DLD1 (cell line): ENCODE data around the gene PHF23.

ENCODE experiments used
- in situ Hi-C: cut with HindIII; loops from 2 replicates; pipeline ENCODE4 v1.10.0; 2017; ENCODE audit warnings: low sequenced_read_pairs

PHF23 gene

DNA sequence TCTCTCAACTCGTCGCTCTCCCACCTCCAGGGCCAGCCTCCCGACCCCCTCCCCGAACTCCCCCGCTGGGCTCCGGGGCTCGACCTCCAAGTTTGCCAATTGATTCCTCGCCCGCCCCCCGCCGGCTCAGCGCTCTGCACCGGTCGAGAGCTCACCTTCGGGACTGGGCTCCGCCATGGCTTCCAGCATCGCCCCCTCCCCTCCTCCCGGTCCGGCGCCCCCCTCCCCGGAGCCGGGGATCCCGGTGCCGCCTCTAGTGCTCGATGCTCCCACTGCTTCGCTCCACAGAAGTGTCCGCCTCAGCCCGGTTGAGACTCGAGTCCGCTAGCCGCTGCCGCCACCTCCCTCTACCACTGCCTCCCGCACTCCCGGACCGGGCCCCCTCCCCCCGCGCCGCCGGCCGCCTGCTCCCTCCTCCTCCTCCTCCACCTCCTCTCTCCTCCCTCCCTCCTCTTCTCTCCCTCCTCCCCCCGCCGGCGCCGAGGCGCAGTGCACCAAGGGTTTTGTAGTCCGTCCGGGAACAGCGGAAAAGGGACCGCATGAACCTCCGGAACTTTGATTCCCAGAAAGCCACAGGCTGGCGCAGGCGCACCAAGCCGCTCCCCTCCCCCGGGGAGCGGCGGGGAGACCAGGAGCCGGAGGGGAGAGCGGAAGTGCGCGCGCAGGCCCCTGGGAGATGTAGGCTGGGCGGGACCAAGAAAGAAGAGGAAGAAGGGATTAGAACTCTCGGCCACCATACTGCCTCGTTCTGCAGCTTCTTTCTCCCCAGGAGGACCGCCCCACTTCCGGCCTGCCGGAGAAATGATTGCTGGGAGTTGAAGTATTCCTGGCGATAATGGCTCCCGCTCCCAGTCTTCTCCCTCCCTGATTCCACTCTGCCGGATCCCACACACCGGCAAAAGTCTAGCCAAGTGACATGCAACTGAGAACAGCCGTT is at the start of gene PHF23:
Gene PHF23, minus strand, starts transcription at position 367 of the 937 bp plus-strand sequence. Its CDS starts 178 bp downstream, at position 189.
- in situ Hi-C loops: no loop called here

DNA sequence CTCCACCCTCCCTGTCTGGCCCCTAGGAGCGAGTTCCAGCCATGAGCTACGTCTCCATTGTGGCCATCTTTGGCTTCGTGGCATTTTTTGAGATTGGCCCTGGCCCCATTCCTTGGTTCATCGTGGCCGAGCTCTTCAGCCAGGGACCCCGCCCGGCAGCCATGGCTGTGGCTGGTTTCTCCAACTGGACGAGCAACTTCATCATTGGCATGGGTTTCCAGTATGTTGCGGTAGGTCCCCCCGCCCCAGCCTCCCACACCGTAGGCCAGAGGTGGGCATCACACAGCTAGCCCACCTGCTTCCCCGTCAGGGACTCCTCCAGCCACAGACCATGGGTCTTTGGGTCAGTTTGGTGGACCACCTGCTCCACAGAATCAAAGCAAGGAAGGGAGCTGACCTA is 46.4 kb upstream of the PHF23 start:
- in situ Hi-C loops: no loop called here

DNA sequence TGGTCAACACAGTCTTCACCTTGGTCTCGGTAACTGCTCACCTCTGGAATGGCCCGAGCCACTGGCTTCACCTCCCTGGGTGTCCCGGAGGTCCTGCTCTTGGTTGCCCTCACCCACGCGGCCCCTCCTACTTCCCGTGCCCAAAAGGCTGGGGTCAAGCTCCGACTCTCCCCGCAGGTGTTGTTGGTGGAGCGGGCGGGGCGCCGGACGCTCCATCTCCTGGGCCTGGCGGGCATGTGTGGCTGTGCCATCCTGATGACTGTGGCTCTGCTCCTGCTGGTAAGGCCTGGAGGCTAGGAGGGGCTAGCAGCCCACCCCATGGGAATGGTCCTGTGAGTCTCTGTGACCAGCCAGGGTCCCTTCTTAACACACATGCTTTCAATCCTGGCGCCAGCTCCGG is 45.7 kb upstream of the PHF23 start:
- in situ Hi-C loops: no loop called here

DNA sequence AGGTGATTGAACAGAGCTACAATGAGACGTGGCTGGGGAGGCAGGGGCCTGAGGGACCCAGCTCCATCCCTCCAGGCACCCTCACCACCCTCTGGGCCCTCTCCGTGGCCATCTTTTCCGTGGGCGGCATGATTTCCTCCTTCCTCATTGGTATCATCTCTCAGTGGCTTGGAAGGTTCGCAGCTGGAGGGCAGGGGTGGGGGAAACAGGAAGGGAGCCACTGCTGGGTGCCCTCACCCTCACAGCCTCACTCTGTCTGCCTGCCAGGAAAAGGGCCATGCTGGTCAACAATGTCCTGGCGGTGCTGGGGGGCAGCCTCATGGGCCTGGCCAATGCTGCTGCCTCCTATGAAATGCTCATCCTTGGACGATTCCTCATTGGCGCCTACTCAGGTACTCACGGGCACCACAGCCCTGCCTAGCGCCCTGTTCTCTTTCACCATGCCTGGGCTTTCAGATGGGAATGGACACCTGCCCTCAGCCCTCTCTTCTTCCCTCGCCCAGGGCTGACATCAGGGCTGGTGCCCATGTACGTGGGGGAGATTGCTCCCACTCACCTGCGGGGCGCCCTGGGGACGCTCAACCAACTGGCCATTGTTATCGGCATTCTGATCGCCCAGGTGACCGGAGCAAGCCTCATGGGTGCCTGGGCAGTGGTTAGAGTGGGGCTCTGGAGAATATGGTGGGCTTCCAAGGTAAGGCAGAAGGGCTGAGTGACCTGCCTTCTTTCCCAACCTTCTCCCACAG is 44.4 kb upstream of the PHF23 start:
- in situ Hi-C loops: no loop called here

DNA sequence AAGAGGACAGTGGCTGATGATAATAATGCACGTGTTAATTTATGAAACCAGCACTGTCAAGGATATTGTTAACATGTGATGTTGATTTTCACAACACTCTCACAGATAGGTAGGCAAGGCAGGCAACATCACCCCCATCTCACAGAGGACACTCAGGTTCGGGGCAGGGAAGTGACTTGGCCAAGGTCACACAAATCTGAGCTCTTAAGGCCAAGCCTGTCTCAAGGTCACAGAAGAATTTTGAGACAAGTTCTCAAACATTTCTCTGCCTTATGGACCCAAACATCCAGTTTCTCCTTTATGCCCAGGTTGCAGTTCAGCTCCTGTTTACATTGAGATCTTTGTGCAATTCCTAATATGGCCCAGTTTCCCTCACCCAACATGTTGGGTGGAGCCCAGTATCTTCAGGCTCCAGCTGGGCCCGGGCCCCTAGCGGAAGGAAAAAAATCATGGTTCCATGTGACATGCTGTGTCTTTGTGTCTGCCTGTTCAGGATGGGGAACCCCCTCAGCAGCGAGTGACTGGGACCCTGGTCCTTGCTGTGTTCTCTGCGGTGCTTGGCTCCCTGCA is 43.6 kb upstream of the PHF23 start:
- in situ Hi-C loops: no loop called here

DNA sequence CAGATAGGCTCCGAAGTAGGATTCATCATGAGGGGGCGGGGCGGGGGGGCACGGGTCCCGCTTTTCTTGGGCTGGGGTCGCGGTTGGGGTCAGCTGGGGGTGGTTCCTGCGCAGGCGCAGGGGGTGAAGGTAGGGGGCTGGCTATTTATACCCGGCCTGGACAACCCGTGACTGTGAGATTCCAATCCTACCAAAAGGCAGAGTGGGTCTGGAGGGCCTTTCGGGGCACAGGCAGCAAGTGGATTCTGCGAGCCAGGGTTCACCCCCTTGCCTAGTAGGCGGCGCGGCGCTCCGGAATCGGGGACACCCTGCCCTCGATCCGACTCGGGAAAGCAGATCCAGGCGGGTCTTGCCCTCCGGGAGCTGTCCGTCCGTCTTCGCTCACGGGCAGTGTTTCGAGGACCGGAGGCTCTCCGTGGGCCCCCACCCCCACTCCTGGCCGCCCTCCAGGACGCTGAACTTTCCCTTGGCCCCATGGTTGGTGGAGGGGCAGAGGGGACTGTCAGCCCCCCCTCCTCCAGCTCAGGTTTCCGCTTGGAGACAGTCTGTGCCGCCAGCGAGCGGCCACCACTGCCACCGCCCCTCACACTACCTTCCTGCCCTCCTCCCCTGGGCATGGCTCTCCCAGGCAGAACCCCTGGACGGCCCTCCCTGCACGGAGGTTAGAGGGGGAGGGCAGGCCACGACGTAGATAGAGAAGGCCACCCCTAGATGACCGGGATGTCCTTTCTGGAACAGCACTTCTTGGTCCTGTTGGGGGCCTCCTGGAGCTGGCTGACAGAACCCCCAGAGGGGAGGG is 42.9 kb upstream of the PHF23 start:
- in situ Hi-C loops: no loop called here

DNA sequence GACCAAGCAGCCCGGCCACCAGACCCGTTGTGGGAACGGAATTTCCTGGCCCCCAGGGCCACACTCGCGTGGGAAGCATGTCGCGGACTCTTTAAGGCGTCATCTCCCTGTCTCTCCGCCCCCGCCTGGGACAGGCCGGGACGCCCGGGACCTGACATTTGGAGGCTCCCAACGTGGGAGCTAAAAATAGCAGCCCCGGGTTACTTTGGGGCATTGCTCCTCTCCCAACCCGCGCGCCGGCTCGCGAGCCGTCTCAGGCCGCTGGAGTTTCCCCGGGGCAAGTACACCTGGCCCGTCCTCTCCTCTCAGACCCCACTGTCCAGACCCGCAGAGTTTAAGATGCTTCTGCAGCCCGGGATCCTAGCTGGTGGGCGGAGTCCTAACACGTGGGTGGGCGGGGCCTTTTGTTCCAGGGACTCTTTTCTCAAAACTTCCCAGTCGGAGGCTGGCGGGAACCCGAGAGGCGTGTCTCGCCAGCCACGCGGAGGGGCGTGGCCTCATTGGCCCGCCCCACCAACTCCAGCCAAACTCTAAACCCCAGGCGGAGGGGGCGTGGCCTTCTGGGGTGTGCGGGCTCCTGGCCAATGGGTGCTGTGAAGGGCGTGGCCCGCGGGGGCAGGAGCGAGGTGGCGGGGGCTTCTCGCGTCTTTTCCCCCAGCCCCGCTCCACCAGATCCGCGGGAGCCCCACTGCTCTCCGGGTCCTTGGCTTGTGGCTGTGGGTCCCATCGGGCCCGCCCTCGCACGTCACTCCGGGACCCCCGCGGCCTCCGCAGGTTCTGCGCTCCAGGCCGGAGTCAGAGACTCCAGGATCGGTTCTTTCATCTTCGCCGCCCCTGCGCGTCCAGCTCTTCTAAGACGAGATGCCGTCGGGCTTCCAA is 42.1 kb upstream of the PHF23 start, which contains the start of gene SLC2A4:
Gene SLC2A4, plus strand, starts transcription at position 645 of the 879 bp plus-strand sequence. Its CDS starts 217 bp downstream, at position 862.
- in situ Hi-C loops: no loop called here

DNA sequence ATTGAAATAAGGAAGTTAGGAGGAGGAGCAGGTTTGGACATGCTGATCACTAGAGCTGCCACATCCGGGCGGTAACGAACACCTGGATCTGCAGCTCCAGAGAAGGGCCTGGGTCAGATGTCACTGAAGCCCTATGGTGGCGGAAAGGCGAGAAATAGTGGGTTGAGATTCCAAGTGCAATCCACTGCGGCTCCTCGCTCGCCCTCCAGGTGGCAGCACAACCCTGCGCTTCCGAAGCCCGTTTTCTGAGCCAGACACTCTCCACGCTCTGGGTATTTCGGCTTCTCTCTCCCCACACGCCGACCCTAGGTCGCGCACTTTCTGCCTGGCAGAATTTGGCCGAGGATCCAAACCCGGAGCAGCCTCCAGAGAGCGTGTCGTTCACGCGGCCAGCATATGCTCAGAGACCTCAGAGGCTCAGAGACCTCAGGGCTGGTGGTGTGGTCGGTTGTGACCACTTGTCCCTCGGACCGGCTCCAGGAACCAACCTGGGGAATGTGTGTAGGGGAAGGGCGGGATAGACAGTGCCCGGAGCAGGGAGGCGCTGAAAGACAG is 41.3 kb upstream of the PHF23 start:
- in situ Hi-C loops: no loop called here

DNA sequence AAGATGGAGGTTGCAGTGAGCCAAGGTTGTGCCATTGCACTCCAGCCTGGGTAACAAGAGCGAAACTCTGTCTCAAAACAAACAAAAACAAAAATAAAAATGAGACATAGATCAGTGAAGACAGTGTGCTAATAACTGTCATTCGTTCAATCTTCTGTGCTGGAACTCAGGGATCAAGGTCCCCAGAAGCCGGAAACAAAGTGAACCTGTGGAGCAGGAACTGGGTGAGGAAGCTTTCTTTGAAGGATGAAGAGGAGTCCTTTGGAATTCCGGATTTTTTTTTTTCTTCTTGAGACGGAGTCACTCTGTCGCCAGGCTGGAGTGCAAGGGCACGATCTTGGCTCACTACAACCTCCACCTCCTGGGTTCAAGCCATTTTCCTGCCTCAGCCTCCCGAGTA is 40.2 kb upstream of the PHF23 start:
- in situ Hi-C loops: no loop called here

DNA sequence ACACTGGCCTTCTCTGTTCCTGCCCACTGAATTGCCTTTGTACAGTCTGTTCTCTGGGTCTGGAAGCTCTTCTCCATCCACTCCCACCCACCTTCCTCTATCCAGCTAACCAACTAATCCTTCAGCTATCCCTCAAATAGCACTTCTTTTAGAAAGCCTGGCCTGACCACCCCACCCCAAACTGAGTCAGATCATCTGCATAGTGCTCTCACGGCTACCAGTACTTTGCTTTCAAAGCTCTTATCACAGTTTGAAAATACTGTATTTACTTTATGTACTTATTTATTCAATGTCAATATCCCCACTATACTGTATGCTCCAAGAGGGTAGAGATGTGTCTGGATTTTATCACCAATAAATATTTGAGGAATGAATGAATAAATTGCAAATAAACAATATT is 27.5 kb upstream of the PHF23 start:
- in situ Hi-C loops: no loop called here

DNA sequence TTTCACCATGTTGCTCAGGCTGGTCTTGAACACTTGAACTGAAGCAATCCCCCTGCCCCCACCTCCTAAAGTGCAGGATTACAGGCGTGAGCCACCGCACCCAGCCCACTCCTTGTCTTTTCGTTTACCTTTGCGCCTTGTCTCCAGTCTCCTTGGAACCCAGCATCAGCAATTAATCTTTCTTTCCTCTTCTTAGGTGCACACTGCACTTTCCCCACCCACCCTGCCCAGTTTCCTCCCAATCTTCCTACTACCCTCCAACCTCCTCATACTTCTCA is 24.5 kb upstream of the PHF23 start:
- in situ Hi-C loops: no loop called here

DNA sequence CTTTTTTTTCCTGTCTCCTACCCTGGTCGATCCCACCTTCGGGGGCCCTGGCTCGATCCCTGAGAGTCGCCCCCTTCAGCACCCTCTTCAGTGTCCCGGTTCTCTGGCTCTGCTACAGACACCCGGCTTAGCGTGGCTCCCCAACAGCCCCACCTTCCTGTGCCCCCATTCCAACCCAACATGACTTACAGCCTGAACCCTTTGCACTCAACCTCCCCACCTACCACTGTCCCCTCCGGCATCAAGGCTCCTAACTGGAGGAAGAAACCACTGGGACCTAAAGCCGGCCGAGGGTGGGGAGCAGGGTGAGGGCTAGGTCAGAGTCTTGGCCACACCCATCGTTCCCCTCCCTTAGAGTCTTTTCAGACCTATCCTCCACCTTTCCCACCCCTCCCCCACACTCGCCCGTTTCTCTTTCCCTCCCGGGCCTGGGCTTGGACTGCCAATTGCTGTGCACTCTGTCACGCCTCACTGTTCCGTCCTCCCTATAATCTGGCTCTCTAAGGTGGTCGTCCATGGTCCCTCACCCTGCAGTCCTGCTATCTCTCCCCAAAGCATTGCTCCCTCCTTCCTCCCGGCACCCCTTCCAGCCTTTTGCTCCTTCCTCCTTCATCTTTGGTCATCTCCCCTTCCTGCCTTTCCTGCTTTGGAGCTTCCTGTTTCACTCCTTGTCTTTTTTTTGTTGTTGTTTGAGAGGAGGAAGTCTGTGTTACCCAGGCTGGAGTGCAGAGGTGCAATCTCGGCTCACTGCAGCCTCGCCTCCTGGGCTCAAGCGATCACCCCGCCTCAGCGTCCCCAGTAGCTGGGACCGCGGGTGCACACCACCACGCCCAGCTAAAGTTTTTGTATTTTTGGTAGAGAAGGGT is 23.9 kb upstream of the PHF23 start:
- in situ Hi-C loops: no loop called here

DNA sequence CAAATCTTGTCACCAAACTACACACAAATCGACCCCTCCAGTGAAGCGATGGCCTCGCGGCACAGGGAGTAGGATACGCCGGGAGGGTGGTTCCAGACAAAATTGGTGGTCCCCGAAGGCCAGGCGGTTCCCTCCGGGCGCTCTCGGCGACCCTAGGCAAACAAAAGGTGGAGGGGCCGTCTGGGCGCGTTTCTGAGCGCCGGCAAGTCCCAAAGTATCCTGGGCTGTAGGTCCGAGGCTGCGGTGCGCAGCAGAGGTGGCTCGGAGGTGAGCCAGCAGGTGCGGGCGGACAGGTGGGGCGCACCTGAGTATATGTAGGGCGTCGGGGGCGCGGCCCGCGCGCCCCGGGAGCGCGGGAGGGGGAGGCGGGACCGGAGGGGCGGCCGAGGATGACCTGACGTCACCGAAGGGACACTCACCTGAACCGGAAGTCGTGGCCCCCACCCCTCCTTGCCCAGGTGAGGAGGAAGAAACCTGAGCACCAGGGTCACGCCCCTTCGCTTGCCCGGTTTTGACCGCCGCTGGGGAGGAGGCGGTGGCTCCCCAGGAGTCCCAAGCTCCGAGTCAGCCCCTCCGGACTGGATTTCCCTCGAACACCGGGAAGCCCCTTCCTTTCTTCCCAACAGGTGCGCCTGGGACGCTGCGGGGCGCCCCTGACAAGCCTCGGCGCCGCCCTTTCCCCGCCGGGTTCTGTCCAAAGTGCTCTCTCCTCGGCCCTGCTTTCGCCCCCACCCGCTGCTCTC is 23.1 kb upstream of the PHF23 start, which contains the start of gene CLDN7:
Gene CLDN7, minus strand, starts transcription at position 287 of the 743 bp plus-strand sequence. CDS start 435 bp downstream, outside the sequence.
- in situ Hi-C loops: no loop called here

DNA sequence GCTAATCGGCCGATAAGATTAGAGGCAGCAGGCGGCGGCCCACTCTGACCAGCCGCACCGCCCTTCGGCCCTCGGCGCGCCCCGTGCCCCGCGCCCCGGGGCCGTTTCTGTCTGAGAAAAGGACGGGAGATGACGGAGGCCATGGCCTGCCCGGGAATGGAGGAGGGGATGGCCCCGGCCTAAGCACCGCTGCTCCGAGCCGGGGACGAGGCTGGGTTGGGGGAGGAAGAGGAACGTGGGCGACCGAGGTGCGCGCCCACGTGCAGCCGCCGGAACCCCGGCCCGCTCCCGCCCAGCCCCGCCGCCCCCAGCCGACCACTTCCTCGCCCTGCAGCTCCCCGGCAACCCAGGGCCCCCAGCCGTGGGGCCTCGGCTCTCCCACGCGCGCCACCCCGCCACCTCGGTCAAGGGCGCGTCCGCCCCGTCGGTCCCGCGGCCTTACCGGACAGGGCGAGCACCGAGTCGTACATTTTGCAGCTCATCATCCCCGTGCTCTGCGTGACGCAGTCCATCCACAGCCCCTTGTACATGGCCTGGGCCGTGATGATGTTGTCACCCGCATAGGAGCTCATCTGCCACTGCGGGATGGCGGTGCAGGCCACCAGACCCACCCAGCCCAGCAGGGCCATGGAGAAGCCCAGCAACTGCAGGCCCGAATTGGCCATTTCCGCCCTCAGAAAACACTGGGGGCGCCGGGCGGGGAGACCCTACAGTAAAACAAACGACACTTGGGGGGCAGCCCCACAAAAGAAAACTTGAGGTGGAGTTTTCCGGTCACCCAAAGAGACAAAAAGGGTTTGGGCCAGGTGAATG is 22.3 kb upstream of the PHF23 start:
- in situ Hi-C loops: no loop called here

DNA sequence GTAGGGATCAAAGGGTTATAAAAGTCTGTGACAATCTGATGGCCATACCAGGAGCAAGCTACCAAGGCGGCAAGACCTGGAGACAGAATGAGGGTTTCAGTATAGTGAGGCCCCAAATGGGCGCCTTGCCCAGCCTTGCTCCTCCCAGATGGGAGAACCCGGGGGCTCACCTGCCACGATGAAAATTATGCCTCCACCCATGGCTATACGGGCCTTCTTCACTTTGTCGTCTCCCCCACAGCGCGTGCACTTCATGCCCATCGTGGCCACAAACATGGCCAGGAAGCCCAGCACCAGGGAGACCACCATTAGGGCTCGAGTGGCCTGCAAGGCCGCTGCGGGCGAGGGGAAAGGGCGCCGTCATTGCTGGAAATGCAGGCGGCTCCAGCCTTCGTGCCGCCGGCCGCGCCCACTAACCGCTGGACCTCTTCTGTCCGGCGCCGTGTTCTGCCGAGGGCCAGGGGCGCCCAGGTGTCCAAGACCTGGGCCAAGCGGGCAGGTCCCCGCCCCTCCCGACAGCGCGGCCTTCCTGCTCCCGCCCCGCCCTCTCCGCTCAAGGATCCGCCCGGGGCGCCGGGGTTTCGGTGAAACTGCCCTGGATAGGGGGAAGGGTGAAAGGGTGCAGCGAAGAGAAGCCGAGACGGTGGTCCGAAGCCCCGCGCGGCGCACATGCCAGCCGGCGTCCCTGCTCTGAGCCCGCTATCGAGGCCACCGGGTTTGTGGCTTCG is 21.6 kb upstream of the PHF23 start:
- in situ Hi-C loops: no loop called here

DNA sequence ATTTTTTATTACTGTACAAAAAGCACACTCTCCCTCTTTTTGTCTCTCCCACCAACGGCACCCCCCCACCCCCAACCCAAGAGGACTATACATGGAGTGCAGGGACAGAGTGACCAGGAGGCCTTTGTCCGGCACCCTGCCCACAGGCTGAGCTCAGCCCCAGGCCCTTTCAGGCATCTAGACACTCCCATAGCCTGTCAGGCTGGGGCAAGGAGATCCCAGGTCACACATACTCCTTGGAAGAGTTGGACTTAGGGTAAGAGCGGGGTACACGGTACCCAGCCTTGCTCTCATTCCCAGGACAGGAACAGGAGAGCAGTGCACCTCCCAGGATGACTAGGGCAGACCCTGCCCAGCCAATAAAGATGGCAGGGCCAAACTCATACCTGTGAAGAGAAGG is 20.9 kb upstream of the PHF23 start:
- in situ Hi-C loops: no loop called here

DNA sequence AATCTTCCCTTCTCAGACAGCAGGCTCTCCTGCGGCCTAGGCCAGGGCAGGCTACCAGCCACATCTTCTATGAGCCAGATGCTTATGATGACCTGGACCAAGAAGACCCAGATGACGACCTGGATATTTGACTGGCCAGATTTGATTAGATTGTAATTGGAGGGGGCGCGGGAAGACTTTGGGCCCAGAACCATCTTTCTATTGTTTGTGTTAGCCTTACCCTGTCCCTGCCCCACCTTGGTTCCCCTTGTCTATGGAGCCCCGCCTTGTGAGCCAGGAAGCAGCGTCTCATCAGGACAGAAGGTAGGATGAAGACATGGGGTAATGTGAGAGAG is 20.3 kb upstream of the PHF23 start:
- in situ Hi-C loops: no loop called here
